Peyer's patch (tissue), 4 donors: Measurements from ENCODE around the gene MIR17HG. TPM values are rescaled to one million over a fixed set of nuclear protein-coding genes. Genes with fewer than 3 reads are reported as not detected.

Experiments used
- DNase-seq, 3 donors: peaks; one replicate each; pipeline ENCODE4 v3.0.0-alpha.2; 2017 to 2019
- H3K27ac ChIP-seq, 4 donors: fragments of 200-600 bp; sonication (generic); one replicate each; pipeline ENCODE4 v1.5.1; 2016 to 2019
- H3K27me3 ChIP-seq, 2 donors: fragments of 200-600 bp; sonication (generic); one replicate each; pipeline ENCODE4 v1.5.1; 2019
- H3K36me3 ChIP-seq, 3 donors: fragments of 200-600 bp; sonication (generic); one replicate each; pipeline ENCODE4 v1.5.1; 2016 to 2019
- H3K4me1 ChIP-seq, 4 donors: fragments of 200-600 bp; sonication (generic); one replicate each; pipeline ENCODE4 v1.5.1; 2016 to 2019
- H3K4me3 ChIP-seq, 4 donors: fragments of 200-600 bp; sonication (generic); 1 replicate in 3 of 4; 2 replicates in 1 of 4; pipeline ENCODE4 v1.5.1; 2016 to 2019; ENCODE audit warnings: mild to moderate bottlenecking in 1 of 4
- H3K9me3 ChIP-seq, 4 donors: fragments of 200-600 bp; sonication (generic); one replicate each; pipeline ENCODE4 v1.5.1; 2016 to 2019; ENCODE audit warnings: mild to moderate bottlenecking in 1 of 4
- POLR2A ChIP-seq, 2 donors: fragments of 450-650 bp; IDR thresholded peaks; one replicate each; pipeline ENCODE4 v1.5.1; 2017; ENCODE audit warnings: antibody characterized with exemption in 2 of 2, mild to moderate bottlenecking in 2 of 2, moderate library complexity in 2 of 2
- total RNA-seq, 4 donors: library from RNA; depleted of rRNA; stranded (reverse); fragments of >200 nt; gene quantifications; one replicate each; pipeline ENCODE4 v1.1.0, GENCODE V29; 2016
- TF ChIP-seq, protein P1 (sequence below), 6 experiments: fragments of 450-650 bp in 4 of 6; fragments of 200-600 bp in 2 of 6; sonication (generic) in 1 of 6; IDR thresholded peaks; one replicate each; pipeline ENCODE4 v1.5.1; 2017 to 2019; ENCODE audit warnings: antibody characterized with exemption in 6 of 6, mild to moderate bottlenecking in 3 of 6, moderate library complexity in 1 of 6

The MIR17HG gene
- total RNA-seq, 4 donors from 2014 or later, result 0.88 to 10.4 (median 4.5) TPM

DNA sequence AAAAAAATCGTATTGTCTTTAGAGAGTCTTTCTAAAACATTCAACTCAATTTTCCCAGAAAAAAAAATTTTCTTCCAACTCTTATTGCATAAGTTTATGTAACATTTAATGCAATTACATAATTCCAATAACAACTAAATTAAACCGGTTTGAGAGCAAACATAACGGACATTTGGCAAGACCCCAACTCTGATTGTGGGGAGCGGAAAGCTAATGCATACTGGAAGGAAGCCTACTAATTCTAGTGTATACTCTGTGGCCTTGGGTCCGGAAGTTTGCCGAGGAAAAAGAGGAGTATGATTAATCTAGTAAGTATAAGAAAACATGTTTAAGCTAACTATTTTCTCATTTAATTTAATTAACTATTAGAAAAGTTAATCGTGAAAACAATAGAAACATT, 21.3 kb upstream of the MIR17HG start:
- Histone ChIP-seq H3K4me3 (no peak overlapping the region), H3K27ac (no peak overlapping the region), H3K36me3 (no peaks in the 10 kb centered on the region), H3K9me3 (no peaks in the 10 kb centered on the region), H3K27me3 (no peaks in the 10 kb centered on the region), H3K4me1 (no peaks in the 10 kb centered on the region)
- TF ChIP-seq, protein P1, sequence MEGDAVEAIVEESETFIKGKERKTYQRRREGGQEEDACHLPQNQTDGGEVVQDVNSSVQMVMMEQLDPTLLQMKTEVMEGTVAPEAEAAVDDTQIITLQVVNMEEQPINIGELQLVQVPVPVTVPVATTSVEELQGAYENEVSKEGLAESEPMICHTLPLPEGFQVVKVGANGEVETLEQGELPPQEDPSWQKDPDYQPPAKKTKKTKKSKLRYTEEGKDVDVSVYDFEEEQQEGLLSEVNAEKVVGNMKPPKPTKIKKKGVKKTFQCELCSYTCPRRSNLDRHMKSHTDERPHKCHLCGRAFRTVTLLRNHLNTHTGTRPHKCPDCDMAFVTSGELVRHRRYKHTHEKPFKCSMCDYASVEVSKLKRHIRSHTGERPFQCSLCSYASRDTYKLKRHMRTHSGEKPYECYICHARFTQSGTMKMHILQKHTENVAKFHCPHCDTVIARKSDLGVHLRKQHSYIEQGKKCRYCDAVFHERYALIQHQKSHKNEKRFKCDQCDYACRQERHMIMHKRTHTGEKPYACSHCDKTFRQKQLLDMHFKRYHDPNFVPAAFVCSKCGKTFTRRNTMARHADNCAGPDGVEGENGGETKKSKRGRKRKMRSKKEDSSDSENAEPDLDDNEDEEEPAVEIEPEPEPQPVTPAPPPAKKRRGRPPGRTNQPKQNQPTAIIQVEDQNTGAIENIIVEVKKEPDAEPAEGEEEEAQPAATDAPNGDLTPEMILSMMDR (IDR thresholded peaks at IDR 0.05), result no peak
- TF ChIP-seq POLR2A (IDR thresholded peaks at IDR 0.05), result no peak
- no peak for DNase-seq

DNA sequence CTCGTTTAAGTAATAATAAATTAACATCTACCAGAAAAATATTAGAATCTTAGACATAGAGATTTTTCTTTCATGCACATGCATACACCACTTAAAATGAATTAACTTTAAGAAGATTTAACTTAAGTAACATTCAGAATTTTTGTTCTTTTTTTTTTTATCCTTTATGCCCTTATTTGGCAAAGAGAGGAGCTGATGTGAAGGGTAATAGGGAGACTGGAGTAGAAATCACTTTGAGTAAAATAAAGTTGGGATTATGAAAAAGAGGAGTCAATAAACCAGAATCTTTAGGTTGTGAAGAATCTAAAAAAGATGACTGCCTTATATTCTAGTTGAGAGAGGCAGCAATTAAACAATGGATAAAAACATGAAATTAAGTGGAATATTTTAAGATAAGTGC, 18.8 kb upstream of the MIR17HG start:
- Histone ChIP-seq H3K4me3 (no peak overlapping the region), H3K36me3 (no peaks in the 10 kb centered on the region), H3K27me3 (no peaks in the 10 kb centered on the region), H3K27ac (no peak overlapping the region), H3K9me3 (no peaks in the 10 kb centered on the region), H3K4me1 (no peaks in the 10 kb centered on the region)
- no peak for DNase-seq
- TF ChIP-seq, protein P1 (IDR thresholded peaks at IDR 0.05), result no peak
- TF ChIP-seq POLR2A (IDR thresholded peaks at IDR 0.05), result no peak

DNA sequence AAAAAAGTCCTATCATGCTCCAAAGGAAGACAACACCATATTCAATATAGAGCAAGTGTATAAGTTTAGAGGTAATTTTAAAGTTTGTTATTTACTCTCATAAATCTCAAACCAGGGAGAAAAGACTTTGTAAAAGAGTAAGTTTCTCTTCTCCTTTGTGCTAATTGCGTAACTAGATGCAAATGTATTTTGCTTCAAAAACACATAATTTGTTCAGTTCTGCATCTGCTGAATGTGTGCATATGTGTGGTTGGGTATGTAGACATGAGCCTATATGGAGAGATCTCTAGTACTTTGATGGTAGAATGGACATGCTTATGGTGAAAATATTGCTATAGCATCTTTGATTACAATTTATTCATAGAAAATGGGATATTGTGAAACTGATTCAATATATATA, 17.8 kb upstream of the MIR17HG start:
- no peaks in the 10 kb centered on the region for H3K4me1 ChIP-seq
- no peak for DNase-seq
- H3K4me3 ChIP-seq, result no peak overlapping the region
- H3K27ac ChIP-seq, result no peak overlapping the region
- no peak for TF ChIP-seq POLR2A (IDR thresholded peaks at IDR 0.05)
- TF ChIP-seq, protein P1 (IDR thresholded peaks at IDR 0.05), result no peak
- H3K36me3 ChIP-seq, result no peaks in the 10 kb centered on the region
- H3K9me3 ChIP-seq, result no peaks in the 10 kb centered on the region
- no peaks in the 10 kb centered on the region for H3K27me3 ChIP-seq

DNA sequence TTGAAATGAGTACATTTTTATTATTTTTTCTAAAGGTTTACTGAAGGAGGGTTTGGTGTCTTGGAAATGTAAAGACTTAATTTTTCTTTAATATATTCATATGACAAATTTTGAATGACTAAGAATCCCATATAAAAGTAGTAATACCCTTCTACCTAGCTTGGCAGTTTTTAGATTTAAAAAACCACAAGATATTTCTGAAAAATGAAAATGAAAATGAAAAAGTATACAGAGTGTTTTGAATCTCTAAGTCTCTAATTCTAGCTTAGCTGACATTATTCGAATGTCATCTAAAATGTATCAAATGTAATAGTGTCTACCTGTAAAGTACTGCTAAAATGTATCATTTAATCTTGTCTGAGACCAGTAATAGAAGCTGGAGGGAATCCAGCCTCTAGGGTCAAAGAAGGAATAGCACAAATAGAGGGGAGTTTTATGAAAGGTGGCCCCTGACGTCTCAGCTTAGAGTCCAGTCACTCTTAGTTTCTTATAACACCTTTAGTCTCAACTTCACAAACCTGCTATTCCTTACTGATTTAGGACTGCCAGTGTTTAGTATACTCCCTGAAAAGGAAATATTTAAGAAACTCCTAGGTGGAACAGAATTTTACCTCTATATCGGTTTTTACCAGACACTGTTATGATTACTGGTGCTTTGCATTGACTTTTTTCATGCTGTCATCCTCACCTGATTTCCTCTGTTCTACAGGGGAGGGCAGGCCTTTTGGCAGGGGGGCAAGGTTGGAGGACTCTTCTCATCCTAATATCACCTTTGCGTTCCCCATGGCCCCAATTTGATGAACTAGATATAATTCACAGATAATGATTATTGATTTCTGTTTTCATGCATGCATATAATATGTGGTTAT, 16.2 kb upstream of the MIR17HG start:
- H3K9me3 ChIP-seq, result no peaks in the 10 kb centered on the region
- no peak for DNase-seq
- no peaks in the 10 kb centered on the region for H3K36me3 ChIP-seq
- H3K27me3 ChIP-seq, result no peaks in the 10 kb centered on the region
- TF ChIP-seq, protein P1 (IDR thresholded peaks at IDR 0.05), result no peak
- no peak for TF ChIP-seq POLR2A (IDR thresholded peaks at IDR 0.05)
- no peak overlapping the region for H3K4me3 ChIP-seq
- H3K4me1 ChIP-seq, result no peaks in the 10 kb centered on the region
- no peak overlapping the region for H3K27ac ChIP-seq

DNA sequence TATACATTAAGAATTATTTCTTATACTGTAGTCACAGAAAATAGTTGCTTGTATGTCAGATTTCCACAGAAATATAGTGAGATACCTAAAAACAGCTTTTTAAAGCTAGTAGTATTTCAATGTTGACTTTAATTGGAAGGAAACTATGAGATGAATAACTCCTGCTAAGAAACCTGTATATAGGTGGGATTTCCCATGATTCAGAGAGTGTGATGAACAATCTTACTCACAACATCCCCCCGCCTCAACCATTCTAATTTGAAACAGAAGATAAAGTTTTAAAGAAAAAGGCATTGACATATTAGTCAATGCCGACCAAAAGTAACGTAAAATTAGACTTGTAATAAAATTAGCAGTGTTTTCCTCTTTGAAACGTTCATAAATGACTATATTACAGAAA, 1.4 kb upstream of the MIR17HG start:
- TF ChIP-seq, protein P1 (IDR thresholded peaks at IDR 0.05), result no peak
- TF ChIP-seq POLR2A (IDR thresholded peaks at IDR 0.05), result no peak
- no peak for DNase-seq
- H3K4me1 ChIP-seq, result peaks cover 0 to 17% (median 4%) of the 10 kb centered on the region in 4 donors
- H3K27ac ChIP-seq, result no peak overlapping the region
- no peaks in the 10 kb centered on the region for H3K36me3 ChIP-seq
- H3K4me3 ChIP-seq, result no peak overlapping the region
- no peaks in the 10 kb centered on the region for H3K27me3 ChIP-seq
- no peaks in the 10 kb centered on the region for H3K9me3 ChIP-seq
